ENCODE measurements around the gene IGF2BP3. TPM values are rescaled to one million over a fixed set of nuclear protein-coding genes. Genes with fewer than 3 reads are reported as not detected.

The IGF2BP3 gene
- total RNA-seq, 3 donors from 2014 or later, result 0.59 to 3.5 TPM; not detected in 1

DNA sequence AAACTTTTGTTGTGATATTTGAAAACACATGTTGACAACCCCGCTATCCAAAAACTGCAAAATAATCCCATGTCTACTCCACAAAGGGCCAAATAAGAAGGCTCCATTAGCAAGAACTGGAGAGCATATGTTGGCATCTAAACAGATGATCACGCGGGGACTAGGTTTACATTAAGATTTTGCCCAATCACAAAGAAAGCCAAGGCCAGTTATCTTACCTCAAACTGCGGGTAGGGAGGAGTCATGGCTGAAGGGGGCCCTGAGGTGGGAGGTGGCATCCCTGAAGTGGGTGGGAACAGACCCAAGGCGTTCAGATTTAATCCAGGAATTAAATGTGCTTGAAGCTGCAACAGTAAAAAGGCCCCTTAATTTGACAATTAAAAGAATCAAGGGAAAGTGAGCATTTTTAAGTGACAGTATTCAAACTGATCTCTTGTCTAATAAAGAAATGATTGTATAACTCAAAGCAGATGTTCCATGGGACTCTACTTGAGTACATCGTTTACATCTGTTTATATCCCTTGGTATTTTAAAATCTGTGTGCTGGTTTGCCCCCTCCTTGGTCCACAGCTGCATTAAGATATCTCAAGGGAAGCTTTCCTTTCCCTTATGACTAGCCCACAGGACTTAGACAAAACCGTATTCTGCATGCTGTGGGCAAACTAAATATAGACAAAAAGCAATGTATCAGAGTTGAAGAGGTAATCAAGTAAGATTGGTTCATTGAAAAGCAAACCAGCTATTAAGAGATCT is 128.3 kb downstream of the IGF2BP3 start:
- no peaks in the 10 kb centered on the region for H3K4me1 ChIP-seq
- no peak for TF ChIP-seq POLR2A (IDR thresholded peaks at IDR 0.05)
- DNase-seq (ENCODE audit: low spot score in 2 of 2), result no peak
- no peaks in the 10 kb centered on the region for H3K36me3 ChIP-seq
- intact Hi-C loops (cut with DNase I; ENCODE audit: low total_unique reads), result no loop called here
- peaks cover 0 to 21% of the 10 kb centered on the region in 2 donors for H3K27me3 ChIP-seq
- H3K4me3 ChIP-seq, result no peak overlapping the region
- no peaks in the 10 kb centered on the region for H3K9me3 ChIP-seq
- H3K27ac ChIP-seq, result no peak overlapping the region

DNA sequence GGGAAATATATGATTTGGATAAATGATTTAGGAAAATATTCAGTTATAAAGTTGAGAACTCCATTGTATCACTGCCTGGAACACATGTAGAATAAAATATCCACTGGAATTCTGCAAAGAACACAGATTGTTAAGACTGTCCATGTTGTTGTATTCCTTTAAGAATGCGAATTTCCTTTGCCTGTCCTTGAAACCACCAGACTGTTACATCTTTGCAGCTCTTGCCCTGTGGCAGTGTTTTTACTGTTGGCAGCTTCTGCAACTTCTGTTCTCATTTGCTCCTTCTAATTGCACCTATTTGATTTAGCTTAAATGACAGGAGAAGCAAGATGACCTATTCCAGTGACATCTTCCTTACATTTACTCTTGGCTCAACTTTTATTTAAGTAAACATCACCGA is 131.4 kb downstream of the IGF2BP3 start:
- peaks cover 0 to 5% of the 10 kb centered on the region in 2 donors for H3K4me1 ChIP-seq
- no peak overlapping the region for H3K27ac ChIP-seq

DNA sequence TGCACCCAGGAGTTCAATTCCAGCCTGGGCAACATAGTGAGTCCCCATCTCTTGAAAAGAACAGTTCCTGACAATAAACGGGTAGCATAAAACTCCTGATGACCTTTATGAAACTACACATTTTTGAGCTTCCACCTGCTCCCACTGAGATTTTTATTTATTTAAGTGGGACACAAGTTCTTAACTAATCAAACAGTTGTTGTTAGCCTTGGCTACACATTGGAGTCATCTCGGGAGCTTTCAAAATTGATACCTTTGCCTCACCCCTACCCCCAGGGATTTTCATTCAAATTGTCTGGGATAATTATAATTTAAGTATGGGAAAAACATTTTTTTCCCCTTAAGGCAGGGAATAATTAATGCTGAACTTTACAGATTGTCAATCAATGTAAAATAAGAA is 131.9 kb downstream of the IGF2BP3 start:
- H3K9me3 ChIP-seq, result no peaks in the 10 kb centered on the region
- peaks cover 0 to 21% of the 10 kb centered on the region in 2 donors for H3K27me3 ChIP-seq
- intact Hi-C loops (cut with DNase I; ENCODE audit: low total_unique reads), result no loop called here
- no peak for DNase-seq (ENCODE audit: low spot score in 2 of 2)
- H3K4me1 ChIP-seq, result peaks cover 0 to 5% of the 10 kb centered on the region in 2 donors
- H3K4me3 ChIP-seq, result no peak overlapping the region
- TF ChIP-seq POLR2A (IDR thresholded peaks at IDR 0.05) (no peak), POLR2AphosphoS5 (IDR thresholded peaks at IDR 0.05) (no peak)
- TF ChIP-seq, protein P1, sequence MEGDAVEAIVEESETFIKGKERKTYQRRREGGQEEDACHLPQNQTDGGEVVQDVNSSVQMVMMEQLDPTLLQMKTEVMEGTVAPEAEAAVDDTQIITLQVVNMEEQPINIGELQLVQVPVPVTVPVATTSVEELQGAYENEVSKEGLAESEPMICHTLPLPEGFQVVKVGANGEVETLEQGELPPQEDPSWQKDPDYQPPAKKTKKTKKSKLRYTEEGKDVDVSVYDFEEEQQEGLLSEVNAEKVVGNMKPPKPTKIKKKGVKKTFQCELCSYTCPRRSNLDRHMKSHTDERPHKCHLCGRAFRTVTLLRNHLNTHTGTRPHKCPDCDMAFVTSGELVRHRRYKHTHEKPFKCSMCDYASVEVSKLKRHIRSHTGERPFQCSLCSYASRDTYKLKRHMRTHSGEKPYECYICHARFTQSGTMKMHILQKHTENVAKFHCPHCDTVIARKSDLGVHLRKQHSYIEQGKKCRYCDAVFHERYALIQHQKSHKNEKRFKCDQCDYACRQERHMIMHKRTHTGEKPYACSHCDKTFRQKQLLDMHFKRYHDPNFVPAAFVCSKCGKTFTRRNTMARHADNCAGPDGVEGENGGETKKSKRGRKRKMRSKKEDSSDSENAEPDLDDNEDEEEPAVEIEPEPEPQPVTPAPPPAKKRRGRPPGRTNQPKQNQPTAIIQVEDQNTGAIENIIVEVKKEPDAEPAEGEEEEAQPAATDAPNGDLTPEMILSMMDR (IDR thresholded peaks at IDR 0.05), result no peak
- no peak overlapping the region for H3K27ac ChIP-seq
- H3K36me3 ChIP-seq, result no peaks in the 10 kb centered on the region

More for the DNA sequence above, 131.4 kb downstream of the IGF2BP3 start:
- DNase-seq (ENCODE audit: low spot score in 2 of 2), result no peak
- Histone ChIP-seq H3K9me3 (no peaks in the 10 kb centered on the region), H3K36me3 (no peaks in the 10 kb centered on the region), H3K27me3 (peaks cover 0 to 21% of the 10 kb centered on the region in 2 donors), H3K4me3 (no peak overlapping the region)
- TF ChIP-seq, protein P1 (IDR thresholded peaks at IDR 0.05), result no peak
- TF ChIP-seq POLR2AphosphoS5 (IDR thresholded peaks at IDR 0.05) (no peak), POLR2A (IDR thresholded peaks at IDR 0.05) (no peak)
- intact Hi-C loops (cut with DNase I; ENCODE audit: low total_unique reads), result no loop called here

DNA sequence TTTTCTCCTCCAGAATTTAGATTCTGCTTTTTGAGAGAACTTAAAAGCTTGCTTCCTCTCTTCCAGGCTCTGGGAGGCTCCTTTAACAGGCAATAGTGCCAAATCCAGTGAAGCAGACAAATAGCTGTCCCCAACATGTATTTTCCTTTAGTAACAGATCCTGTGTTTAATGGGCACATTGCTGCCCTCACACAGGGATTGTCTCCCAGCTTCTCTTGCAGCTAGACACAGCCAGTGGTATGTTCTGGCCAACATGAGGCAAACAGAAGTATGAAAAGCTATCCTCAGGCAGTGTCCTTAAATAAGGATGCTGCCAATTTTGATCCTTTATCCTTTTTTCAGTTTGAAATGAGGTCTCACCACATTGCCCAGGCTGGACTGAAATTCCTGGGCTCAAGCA is 132.9 kb downstream of the IGF2BP3 start:
- Histone ChIP-seq H3K36me3 (no peaks in the 10 kb centered on the region), H3K27ac (no peak overlapping the region), H3K4me3 (no peak overlapping the region), H3K27me3 (peaks cover 0 to 18% of the 10 kb centered on the region in 2 donors), H3K4me1 (peaks cover 0 to 5% of the 10 kb centered on the region in 2 donors), H3K9me3 (no peaks in the 10 kb centered on the region)
- intact Hi-C loops (cut with DNase I; ENCODE audit: low total_unique reads), result no loop called here
- DNase-seq (ENCODE audit: low spot score in 2 of 2), result no peak
- TF ChIP-seq POLR2A (IDR thresholded peaks at IDR 0.05) (no peak), POLR2AphosphoS5 (IDR thresholded peaks at IDR 0.05) (no peak)
- TF ChIP-seq, protein P1 (IDR thresholded peaks at IDR 0.05), result no peak

DNA sequence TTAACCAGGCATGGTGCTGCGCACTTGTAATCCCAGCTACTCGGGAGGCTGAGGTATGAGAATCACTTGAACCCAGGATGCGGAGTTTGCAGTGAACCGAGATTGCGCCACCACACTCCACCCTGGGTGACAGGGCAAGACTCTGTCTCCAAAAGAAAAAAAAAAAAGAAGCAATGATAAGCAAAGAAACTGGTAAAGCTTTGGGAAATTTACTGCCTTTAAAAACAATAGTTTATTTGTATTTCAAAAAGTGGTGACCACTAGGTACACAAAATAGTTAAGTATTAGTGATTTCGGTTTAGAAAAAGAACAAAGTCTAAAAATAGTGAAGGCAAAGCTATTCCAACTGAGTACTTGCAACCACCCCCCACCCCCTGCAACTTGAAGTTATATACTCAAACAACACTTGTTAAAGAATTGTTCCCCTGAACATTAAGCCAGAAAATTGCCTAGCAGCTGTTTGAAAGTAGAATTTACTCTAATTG is 133.4 kb downstream of the IGF2BP3 start:
- Histone ChIP-seq H3K9me3 (no peaks in the 10 kb centered on the region), H3K27ac (no peak overlapping the region), H3K4me1 (peaks cover 0 to 5% of the 10 kb centered on the region in 2 donors), H3K4me3 (no peak overlapping the region), H3K36me3 (no peaks in the 10 kb centered on the region), H3K27me3 (peaks cover 0 to 16% of the 10 kb centered on the region in 2 donors)
- no peak for DNase-seq (ENCODE audit: low spot score in 2 of 2)
- TF ChIP-seq POLR2AphosphoS5 (IDR thresholded peaks at IDR 0.05) (no peak), POLR2A (IDR thresholded peaks at IDR 0.05) (no peak)
- TF ChIP-seq, protein P1 (IDR thresholded peaks at IDR 0.05), result no peak
- intact Hi-C loops (cut with DNase I; ENCODE audit: low total_unique reads), result no loop called here

Data from breast epithelium (tissue), 4 donors.